SK-N-SH treated with all-trans-retinoic acid at 6 μM for 48 hours (cell line): ENCODE measurements around the gene LSAMP.

Experiments used
- ARNTL ChIP-seq: fragments of 450-650 bp; formaldehyde crosslinking; IDR thresholded peaks from 2 replicates; pipeline ENCODE4 v1.5.0; 2020; ENCODE audit warnings: low read depth, mild to moderate bottlenecking, moderate library complexity, borderline replicate concordance
- BACH2 ChIP-seq: fragments of 250-450 bp; sonication (Bioruptor Pico); IDR thresholded peaks from 2 replicates; pipeline ENCODE4 v1.9.0; 2021; ENCODE audit warnings: mild to moderate bottlenecking, borderline replicate concordance
- CREB5 ChIP-seq: fragments of 250-450 bp; sonication (Bioruptor Pico); IDR thresholded peaks from 2 replicates; pipeline ENCODE4 v1.5.1; 2020; ENCODE audit warnings: low read depth, mild to moderate bottlenecking, moderate library complexity
- GLIS3 ChIP-seq: fragments of 250-450 bp; sonication (Bioruptor Pico); IDR thresholded peaks from 2 replicates; pipeline ENCODE4 v1.5.0; 2020; ENCODE audit warnings: mild to moderate bottlenecking, moderate library complexity
- PPARA ChIP-seq: fragments of 250-450 bp; sonication (Bioruptor Pico); IDR thresholded peaks from 2 replicates; pipeline ENCODE4 v1.5.0; 2020; ENCODE audit warnings: mild to moderate bottlenecking, borderline replicate concordance
- RARB ChIP-seq: fragments of 250-450 bp; sonication (Bioruptor Pico); IDR thresholded peaks from 2 replicates; pipeline ENCODE4 v1.8.0; 2021; ENCODE audit warnings: mild to moderate bottlenecking, moderate library complexity
- SNAI2 ChIP-seq: fragments of 250-450 bp; sonication (Bioruptor Pico); IDR thresholded peaks from 2 replicates; pipeline ENCODE4 v1.5.0; 2020; ENCODE audit warnings: mild to moderate bottlenecking, moderate library complexity
- ZC3H10 ChIP-seq: fragments of 250-450 bp; sonication (Bioruptor Pico); IDR thresholded peaks from 2 replicates; pipeline ENCODE4 v1.5.1; 2021; ENCODE audit warnings: mild to moderate bottlenecking, moderate library complexity
- ZFP3 ChIP-seq: fragments of 250-450 bp; sonication (Bioruptor Pico); IDR thresholded peaks from 2 replicates; pipeline ENCODE4 v1.5.0; 2020; ENCODE audit warnings: mild to moderate bottlenecking, moderate library complexity
- ZNF565 ChIP-seq: fragments of 450-650 bp; formaldehyde crosslinking; conservative IDR thresholded peaks from 2 replicates; pipeline ENCODE4 v1.5.0; 2020; ENCODE audit warnings: low read depth, mild to moderate bottlenecking, moderate library complexity
- ZNF70 ChIP-seq: fragments of 450-650 bp; formaldehyde crosslinking; IDR thresholded peaks from 2 replicates; pipeline ENCODE4 v1.5.0; 2020; ENCODE audit warnings: mild to moderate bottlenecking, moderate library complexity

GRCh38 chr3:116135457-116136085 lies 309.7 kb downstream of the LSAMP start:
- TF ChIP-seq ARNTL (CRISPR knock-in tag) (no peak), GLIS3 (CRISPR knock-in tag) (no peak), ZC3H10 (CRISPR knock-in tag) (peak; percentile 71; the same call in 1 of the 2 replicates), SNAI2 (CRISPR knock-in tag) (no peak), ZNF565 (CRISPR knock-in tag) (no peak; the same call in 1 of the 2 replicates), CREB5 (CRISPR knock-in tag) (no peak), RARB (CRISPR knock-in tag) (no peak), ZFP3 (CRISPR knock-in tag) (peak; percentile 91), BACH2 (CRISPR knock-in tag) (no peak), PPARA (CRISPR knock-in tag) (no peak), ZNF70 (no peak)
